ENCODE data around the gene STK17A.
A peak's percentile ranks its signal among the peaks of the same experiment; 100 is the strongest.
"Not testable (repeated sequence)": the region's sequence is repeated elsewhere in the genome, so short reads cannot be mapped to it uniquely, and the experiment has no call there.

STK17A gene

GRCh38 chr7:43569424-43569823 lies 13.5 kb upstream of the STK17A start:
- DNase-seq = peak; percentile 81

GRCh38 chr7:43570688-43571365 lies 12.1 kb upstream of the STK17A start:
- no peak for DNase-seq

- peak; percentile 100 for DNase-seq
Measured at GRCh38 chr7:43572516-43573049, 10.3 kb upstream of the STK17A start.

- not testable (repeated sequence) for DNase-seq
Measured at GRCh38 chr7:43573832-43574231, 9.1 kb upstream of the STK17A start.

- DNase-seq = no peak
Measured at GRCh38 chr7:43575506-43575905, 7.4 kb upstream of the STK17A start.

- DNase-seq = no peak
Measured at GRCh38 chr7:43576241-43576640, 6.7 kb upstream of the STK17A start.

- no peak for DNase-seq
Measured at GRCh38 chr7:43577485-43577951, 5.4 kb upstream of the STK17A start.

- peak; percentile 58 for DNase-seq
Measured at GRCh38 chr7:43583424-43584194, 701 bp downstream of the STK17A start.

- DNase-seq = peak; percentile 66
Measured at GRCh38 chr7:43584195-43584586, 1.3 kb downstream of the STK17A start.

GRCh38 chr7:43584733-43585132 lies 1.8 kb downstream of the STK17A start:
- DNase-seq = not testable (repeated sequence)

GRCh38 chr7:43585562-43585961 lies 2.7 kb downstream of the STK17A start:
- no peak for DNase-seq

- DNase-seq = peak; percentile 37
Measured at GRCh38 chr7:43586251-43586900, 3.5 kb downstream of the STK17A start.

- no peak for DNase-seq
Measured at GRCh38 chr7:43588477-43589132, 5.7 kb downstream of the STK17A start.

- DNase-seq = no peak
Measured at GRCh38 chr7:43589133-43589478, 6.2 kb downstream of the STK17A start.

- no peak for DNase-seq
Measured at GRCh38 chr7:43589728-43590127, 6.8 kb downstream of the STK17A start.

GRCh38 chr7:43590862-43591557 lies 8.1 kb downstream of the STK17A start:
- DNase-seq = no peak

GRCh38 chr7:43591558-43592180 lies 8.8 kb downstream of the STK17A start:
- DNase-seq = no peak

- DNase-seq = no peak
Measured at GRCh38 chr7:43592326-43592725, 9.4 kb downstream of the STK17A start.

- DNase-seq = no peak
Measured at GRCh38 chr7:43593010-43593409, 10.1 kb downstream of the STK17A start.

GRCh38 chr7:43594020-43594419 lies 11.1 kb downstream of the STK17A start:
- DNase-seq = no peak

GRCh38 chr7:43596426-43596825 lies 13.5 kb downstream of the STK17A start:
- peak; percentile 18 for DNase-seq

- no peak for DNase-seq
Measured at GRCh38 chr7:43600056-43600455, 17.1 kb downstream of the STK17A start.

Data from fibroblast of skin of right biceps (primary cell).